ENCODE results near the gene NTSR1. TPM values are rescaled to one million over a fixed set of nuclear protein-coding genes. Genes with fewer than 3 reads are reported as not detected.

NTSR1 gene
- total RNA-seq, 1 donor from 2014 or later: not detected

- DNase-seq: no peak
- no peak for ATAC-seq (ENCODE audit: poor library complexity)
- intact Hi-C loops (cut with DNase I): no loop called here
Measured at GRCh38 chr20:62784497-62784896, 75.9 kb downstream of the NTSR1 start.

DNA sequence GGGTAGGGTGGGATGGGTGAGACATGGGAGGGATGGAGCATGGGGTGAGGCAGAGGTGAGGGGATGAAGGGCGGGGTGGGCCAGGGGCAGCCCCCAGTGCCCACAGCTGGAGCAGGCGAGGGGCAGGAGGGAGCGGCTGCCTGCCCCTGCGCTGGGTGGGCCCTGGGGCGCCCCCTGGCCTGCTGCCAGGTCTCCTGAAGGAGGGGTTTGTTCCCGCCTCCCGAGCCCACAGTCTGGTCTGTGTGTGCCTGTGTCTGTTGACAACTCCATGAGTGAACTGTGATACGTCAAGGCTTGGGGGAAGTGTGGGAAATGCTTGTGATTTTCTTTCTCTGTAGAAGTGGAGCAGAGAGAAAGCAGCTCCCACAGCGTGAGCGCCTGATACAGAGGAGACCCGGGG lies 76.8 kb downstream of the NTSR1 start:
- intact Hi-C loops (cut with DNase I): loop anchor here (5.0 kb wide), 1 partner anchor 283 kb away; no protein-coding TSS in a partner anchor
- DNase-seq (no peak), ATAC-seq (ENCODE audit: poor library complexity) (no peak)

DNA sequence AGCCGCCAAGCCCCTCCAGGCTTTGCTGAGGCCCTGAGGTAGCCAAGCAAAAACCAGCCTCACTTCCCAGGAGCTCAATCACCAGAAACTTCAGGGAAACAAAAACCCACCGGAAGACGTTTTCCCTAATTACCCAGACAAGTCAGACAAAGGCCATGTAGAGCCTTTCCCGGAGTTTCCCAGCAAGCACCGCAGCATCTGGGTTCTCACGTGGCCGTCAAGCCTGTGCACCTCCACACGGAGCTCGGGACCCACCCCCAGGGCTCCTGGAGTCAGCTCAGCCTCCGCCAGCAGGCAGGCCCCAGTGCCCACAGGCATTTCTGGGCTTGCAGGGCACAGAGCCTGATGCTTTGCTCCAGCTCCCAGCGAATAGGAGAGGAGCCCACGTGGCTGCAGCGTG lies 77.5 kb downstream of the NTSR1 start:
- ATAC-seq (ENCODE audit: poor library complexity) (no peak), DNase-seq (no peak)
- intact Hi-C loops (cut with DNase I): loop anchor here (5.0 kb wide), 1 partner anchor 284 kb away; no protein-coding TSS in a partner anchor

GRCh38 chr20:62787321-62787720 lies 78.7 kb downstream of the NTSR1 start:
- DNase-seq (no peak), ATAC-seq (ENCODE audit: poor library complexity) (no peak)

DNA sequence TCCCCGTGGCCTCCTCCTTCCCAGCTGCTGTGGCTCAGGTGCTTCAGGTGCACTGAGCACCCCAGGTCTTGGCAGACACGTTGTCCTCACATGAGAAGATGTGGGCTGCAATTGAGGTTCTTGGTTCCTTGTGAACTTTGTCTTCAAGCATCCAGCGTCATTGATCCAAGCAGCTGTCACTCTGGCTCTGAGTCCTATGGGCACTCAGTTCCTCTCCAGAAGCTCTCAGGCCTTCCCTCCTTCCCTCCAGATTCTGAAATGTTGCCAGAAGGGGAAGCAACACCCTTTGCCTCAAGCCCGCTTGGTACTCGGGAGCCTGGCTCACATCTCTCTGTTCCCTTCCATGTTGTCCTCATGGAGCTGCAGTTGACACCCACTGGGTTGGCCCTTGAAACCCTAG lies 79.2 kb downstream of the NTSR1 start:
- ATAC-seq (ENCODE audit: poor library complexity) (no peak), DNase-seq (no peak)
- intact Hi-C loops (cut with DNase I): loop anchor here (5.0 kb wide), 1 partner anchor 286 kb away; no protein-coding TSS in a partner anchor

More at GRCh38 chr20:62787321-62787720, 78.7 kb downstream of the NTSR1 start:
- intact Hi-C loops (cut with DNase I): loop anchor here (5.0 kb wide), 1 partner anchor 285 kb away; no protein-coding TSS in a partner anchor

GRCh38 chr20:62788607-62789006 lies 80.0 kb downstream of the NTSR1 start:
- no peak for DNase-seq
- no peak for ATAC-seq (ENCODE audit: poor library complexity)
- intact Hi-C loops (cut with DNase I): loop anchor here (5.0 kb wide), 1 partner anchor 286 kb away; no protein-coding TSS in a partner anchor

- DNase-seq: no peak
- no peak for ATAC-seq (ENCODE audit: poor library complexity)
- intact Hi-C loops (cut with DNase I): loop anchor here (2.0 kb wide), 1 partner anchor 121 kb away; no protein-coding TSS in a partner anchor
Measured at GRCh38 chr20:62790075-62790474, 81.4 kb downstream of the NTSR1 start.

- ATAC-seq (ENCODE audit: poor library complexity): no peak
- peak; percentile 85 for DNase-seq
- intact Hi-C loops (cut with DNase I): loop anchor here (2.0 kb wide), 1 partner anchor 123 kb away; no protein-coding TSS in a partner anchor
Measured at GRCh38 chr20:62791301-62792181, 82.9 kb downstream of the NTSR1 start.

GRCh38 chr20:62792182-62792939 lies 83.7 kb downstream of the NTSR1 start:
- intact Hi-C loops (cut with DNase I): no loop called here
- DNase-seq (no peak), ATAC-seq (ENCODE audit: poor library complexity) (no peak)

DNA sequence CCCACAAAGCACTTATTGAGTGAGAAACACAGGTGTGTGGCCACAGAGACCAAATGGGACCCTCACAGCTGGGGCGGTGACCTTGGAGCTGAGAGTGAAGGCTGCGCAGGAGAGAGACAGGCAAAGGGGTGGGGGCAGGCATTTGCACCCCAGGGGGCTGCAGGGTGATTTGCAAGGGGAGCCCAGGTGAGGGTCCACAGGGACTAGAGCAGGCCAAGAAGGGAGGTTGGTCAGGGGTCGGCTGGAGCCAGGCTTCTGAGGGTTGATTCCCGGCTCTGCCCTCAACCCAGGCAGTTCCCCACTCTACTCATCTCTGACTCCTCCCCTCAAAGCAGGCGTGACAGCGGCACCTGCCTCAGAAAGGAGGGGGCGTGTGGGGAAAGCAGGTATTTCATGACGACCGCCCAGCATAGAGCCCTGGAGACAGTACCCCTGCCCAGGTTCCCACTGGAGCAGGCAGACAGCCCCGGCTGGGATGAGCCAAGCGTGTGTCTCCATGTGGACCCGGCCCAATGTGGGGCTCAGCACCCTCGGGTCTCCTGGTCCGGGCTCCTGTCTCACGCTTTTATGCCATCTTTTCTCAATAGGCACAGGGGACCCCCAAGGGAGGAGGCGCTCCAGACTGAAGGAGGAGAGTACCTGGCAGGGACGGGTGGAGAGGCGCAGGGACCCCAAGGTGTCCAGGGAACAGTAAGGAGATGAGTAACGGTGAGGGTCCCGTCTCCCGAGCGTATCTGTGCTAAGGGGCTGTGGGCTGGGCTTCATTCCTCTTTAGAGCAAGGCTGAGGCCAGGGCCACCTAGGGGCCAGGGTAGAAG lies 84.5 kb downstream of the NTSR1 start:
- ATAC-seq (ENCODE audit: poor library complexity): no peak
- DNase-seq: no peak
- intact Hi-C loops (cut with DNase I): no loop called here

DNA sequence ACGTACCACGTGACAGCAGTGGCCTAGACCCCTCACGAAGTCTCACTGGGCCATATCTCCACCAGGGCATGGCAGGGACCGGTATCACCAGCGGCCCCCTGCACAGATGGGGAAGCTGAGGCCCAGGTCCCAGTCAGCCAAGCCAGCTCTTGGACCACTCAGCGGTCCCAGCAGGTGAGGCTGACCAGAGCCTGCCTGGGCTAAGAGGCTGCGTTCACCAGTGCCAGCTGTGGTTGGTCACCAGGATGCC lies 85.0 kb downstream of the NTSR1 start:
- no peak for ATAC-seq (ENCODE audit: poor library complexity)
- intact Hi-C loops (cut with DNase I): no loop called here
- DNase-seq: no peak

DNA sequence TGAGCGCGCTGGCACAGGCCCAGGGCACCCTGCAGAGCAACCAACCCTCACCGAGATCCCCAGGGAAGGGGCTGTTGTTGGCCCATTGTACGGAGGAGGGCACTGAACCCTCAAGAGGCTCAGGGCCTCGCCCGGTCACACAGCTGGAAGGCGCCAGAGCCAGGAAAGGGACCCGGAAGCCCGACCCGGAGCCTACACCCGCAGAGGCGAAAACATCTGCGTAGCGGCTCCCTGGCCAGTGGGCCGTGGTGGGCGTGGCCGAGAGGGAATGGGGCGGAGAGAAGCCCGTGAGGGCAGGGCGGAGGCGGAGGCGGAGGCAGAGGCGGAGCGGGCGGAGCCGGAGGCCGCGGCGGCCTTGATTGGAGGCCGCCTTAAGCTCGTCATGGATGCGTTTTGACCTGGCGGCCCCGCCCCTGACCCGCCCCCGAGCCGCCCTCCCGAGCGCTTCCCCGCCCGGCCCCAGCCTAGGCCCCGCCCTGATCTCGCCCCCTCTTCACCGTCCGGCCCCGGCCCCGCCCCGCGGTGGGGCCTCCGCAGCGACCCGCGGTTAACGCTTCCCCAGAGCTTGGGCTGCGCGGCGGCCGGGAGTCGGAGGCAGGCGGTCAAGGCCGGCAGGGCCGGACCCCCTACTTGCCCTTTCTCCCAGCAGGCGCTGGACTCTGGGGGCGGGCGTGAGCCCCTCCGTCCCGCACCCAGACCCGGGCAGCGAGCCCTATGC lies 85.5 kb downstream of the NTSR1 start:
- ATAC-seq (ENCODE audit: poor library complexity) (peak; percentile 91), DNase-seq (peak; percentile 98)
- intact Hi-C loops (cut with DNase I): no loop called here

GRCh38 chr20:62795023-62795761 lies 86.6 kb downstream of the NTSR1 start:
- intact Hi-C loops (cut with DNase I): no loop called here
- DNase-seq: peak; percentile 77
- ATAC-seq (ENCODE audit: poor library complexity): peak; percentile 17

DNA sequence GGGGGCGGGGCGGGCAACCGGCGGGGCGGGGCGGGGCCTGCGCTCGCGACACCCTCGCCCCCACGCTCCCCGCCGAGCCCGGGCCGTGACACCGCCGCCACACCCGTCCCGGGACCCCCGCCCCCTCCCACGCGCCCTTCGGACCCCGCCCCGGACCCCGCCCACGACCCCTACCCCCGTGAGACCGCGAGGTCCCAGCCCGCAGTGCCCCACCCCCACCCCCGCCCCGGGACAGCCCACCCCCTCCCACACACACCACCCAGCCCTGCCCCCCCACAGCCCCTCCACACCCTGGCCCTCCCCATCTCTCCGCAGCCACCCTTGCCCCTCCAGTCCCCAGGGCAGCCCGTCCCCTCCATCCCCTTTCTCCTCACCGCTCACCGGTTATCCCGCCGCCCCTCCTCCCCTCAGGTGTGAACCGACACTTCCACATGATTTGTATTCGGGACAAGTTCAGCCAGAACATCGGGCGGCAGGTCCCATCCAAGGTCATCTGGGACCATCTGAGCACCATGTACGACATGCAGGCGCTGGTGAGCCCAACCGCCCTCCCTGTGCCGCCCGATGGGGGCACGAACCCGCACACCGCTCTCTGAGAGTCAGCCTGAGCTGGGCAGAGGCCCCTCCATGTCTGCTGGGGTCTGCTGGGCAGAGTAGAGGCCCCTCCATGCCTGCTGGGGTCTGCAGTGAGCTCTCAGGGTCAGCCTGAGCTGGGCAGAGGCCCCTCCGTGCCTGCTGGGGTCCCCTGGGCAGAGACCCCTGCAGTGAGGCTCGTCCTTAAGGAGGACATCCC lies 88.3 kb downstream of the NTSR1 start:
- ATAC-seq (ENCODE audit: poor library complexity) (peak; percentile 2), DNase-seq (no peak)
- intact Hi-C loops (cut with DNase I): no loop called here

GRCh38 chr20:62797671-62798532 lies 89.3 kb downstream of the NTSR1 start:
- DNase-seq (no peak), ATAC-seq (ENCODE audit: poor library complexity) (no peak)
- intact Hi-C loops (cut with DNase I): no loop called here

DNA sequence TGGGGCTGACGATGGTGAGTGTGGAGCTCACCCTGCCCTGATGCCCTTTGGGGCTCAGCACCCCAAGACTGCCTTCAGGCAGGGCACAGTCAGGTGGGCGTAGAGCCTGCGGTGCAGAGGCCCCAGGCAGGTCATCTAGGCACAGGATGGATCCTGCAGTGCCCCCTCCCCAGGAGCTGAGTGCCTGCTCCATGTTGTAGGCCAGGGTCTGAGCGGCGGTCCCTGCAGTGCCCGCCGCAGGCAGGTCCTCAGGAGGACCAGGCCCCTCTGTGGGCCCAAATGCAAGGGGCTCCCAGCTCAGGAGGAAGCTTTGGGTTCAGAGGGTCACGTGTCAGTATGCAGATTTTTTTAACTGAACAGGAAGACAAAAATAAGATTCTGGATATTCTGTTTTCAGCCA lies 90.4 kb downstream of the NTSR1 start:
- DNase-seq: no peak
- intact Hi-C loops (cut with DNase I): no loop called here
- ATAC-seq (ENCODE audit: poor library complexity): no peak

Data from Right ventricle myocardium superior (tissue), 1 donor.